IMR-90 (cell line): ENCODE data around the gene PIAS3. TPM values are rescaled to one million over a fixed set of nuclear protein-coding genes. Genes with fewer than 3 reads are reported as not detected.

Experiments used
- ATAC-seq: fragments of 200-7000 bp; cut with Tn5 transposase; 2 replicates; pipeline ENCODE4 v1.9.1; 2020; ENCODE audit warnings: low read depth, mild to moderate bottlenecking, moderate library complexity
- BruUV-seq: library from RNA; stranded (reverse); fragments of 400-500 nt; replicated peaks from 2 replicates; lab custom pipeline; 2021; lab: Mats Ljungman, UMichigan
- CTCF ChIA-PET: fragments of 300-600 bp; formaldehyde crosslinking; extraction: SDS; loops from one replicate; lab custom pipeline; 2021; ENCODE audit warnings: antibody characterized with exemption; lab: Yijun Ruan, JAX
- POLR2A ChIA-PET: fragments of 300-600 bp; sonication (Branson Sonifier 250); formaldehyde crosslinking; loops from one replicate; lab custom pipeline; 2022; ENCODE audit warnings: antibody characterized with exemption; ENCODE audit not compliant: unreplicated experiment; lab: Charles Lee
- DNase-seq: peaks from one replicate; pipeline ENCODE4 v3.0.0; 2013
- H2AFZ ChIP-seq: replicated peaks from 2 replicates; pipeline ENCODE3; 2013; ENCODE audit warnings: low read length, mild to moderate bottlenecking; ENCODE audit not compliant: poor library complexity
- H2AK5ac ChIP-seq: 2 replicates; pipeline ENCODE4 v1.6.1; 2013; ENCODE audit warnings: low read depth, low read length, inconsistent platforms
- H2AK9ac ChIP-seq: replicated peaks from 2 replicates; pipeline ENCODE3; 2013; ENCODE audit warnings: mild to moderate bottlenecking, low read depth, low read length, moderate library complexity; ENCODE audit not compliant: poor library complexity
- H2BK120ac ChIP-seq: 2 replicates; pipeline ENCODE4 v1.6.1; 2013; ENCODE audit warnings: low read depth, low read length, inconsistent platforms
- H2BK15ac ChIP-seq: 3 replicates; pipeline ENCODE4 v1.6.1; 2013; ENCODE audit warnings: low read depth, low read length, inconsistent platforms
- H2BK20ac ChIP-seq: 2 replicates; pipeline ENCODE4 v1.6.1; 2013; ENCODE audit warnings: low read depth, mild to moderate bottlenecking, inconsistent platforms, low read length, moderate library complexity
- H2BK5ac ChIP-seq: 2 replicates; pipeline ENCODE4 v1.6.1; 2013; ENCODE audit warnings: mild to moderate bottlenecking, low read depth, low read length, inconsistent platforms; ENCODE audit not compliant: poor library complexity, severe bottlenecking
- H3K14ac ChIP-seq: replicated peaks from 2 replicates; pipeline ENCODE4 v1.6.1; 2013; ENCODE audit warnings: low read depth, low read length, inconsistent platforms
- H3K18ac ChIP-seq: 2 replicates; pipeline ENCODE4 v1.6.1; 2013; ENCODE audit warnings: low read depth, low read length, control low read depth
- H3K23ac ChIP-seq: 2 replicates; pipeline ENCODE4 v1.6.1; 2013; ENCODE audit warnings: low read depth, low read length, inconsistent platforms
- H3K27ac ChIP-seq: 2 replicates; pipeline ENCODE4 v1.5.1; 2013; ENCODE audit warnings: mild to moderate bottlenecking, control low read depth, low read length; ENCODE audit not compliant: insufficient read depth
- H3K27me3 ChIP-seq: 2 replicates; pipeline ENCODE4 v1.6.1; 2013; ENCODE audit warnings: low read length; ENCODE audit not compliant: control insufficient read depth, insufficient read depth
- H3K36me3 ChIP-seq: 2 replicates; pipeline ENCODE4 v1.6.1; 2013; ENCODE audit warnings: low read length, mixed read lengths; ENCODE audit not compliant: control insufficient read depth, insufficient read depth
- H3K4ac ChIP-seq: 2 replicates; pipeline ENCODE4 v1.6.1; 2013; ENCODE audit warnings: low read depth, low read length, inconsistent platforms
- H3K4me1 ChIP-seq: 2 replicates; pipeline ENCODE4 v1.6.1; 2013; ENCODE audit warnings: low read length, mixed read lengths; ENCODE audit not compliant: control insufficient read depth, insufficient read depth
- H3K4me2 ChIP-seq: 2 replicates; pipeline ENCODE4 v1.6.1; 2013; ENCODE audit warnings: low read depth, mild to moderate bottlenecking, control low read depth, low read length, moderate library complexity
- H3K4me3 ChIP-seq: 2 replicates; pipeline ENCODE4 v1.5.1; 2013; ENCODE audit warnings: low read depth, mild to moderate bottlenecking, control low read depth, low read length, moderate library complexity; ENCODE audit not compliant: insufficient read depth
- H3K56ac ChIP-seq: 2 replicates; pipeline ENCODE4 v1.6.1; 2013; ENCODE audit warnings: low read length, inconsistent platforms; ENCODE audit not compliant: insufficient read depth; ENCODE audit errors: extremely low read depth
- H3K79me1 ChIP-seq, 2 experiments: 2 replicates each; pipeline ENCODE4 v1.6.1; 2013; ENCODE audit warnings: low read length in 2 of 2, inconsistent platforms in 1 of 2, low read depth in 1 of 2
- H3K9ac ChIP-seq: 2 replicates; pipeline ENCODE4 v1.6.1; 2013; ENCODE audit warnings: low read depth, low read length, control low read depth
- H3K9me1 ChIP-seq: 2 replicates; pipeline ENCODE4 v1.6.1; 2013; ENCODE audit warnings: low read length, inconsistent platforms; ENCODE audit not compliant: insufficient read depth
- H3K9me3 ChIP-seq: 2 replicates; pipeline ENCODE4 v1.6.1; 2013; ENCODE audit warnings: low read length; ENCODE audit not compliant: control insufficient read depth, insufficient read depth
- H4K20me1 ChIP-seq: 2 replicates; pipeline ENCODE4 v1.6.1; 2013; ENCODE audit warnings: low read length, inconsistent platforms; ENCODE audit not compliant: insufficient read depth
- H4K5ac ChIP-seq: 2 replicates; pipeline ENCODE4 v1.6.1; 2013; ENCODE audit warnings: mild to moderate bottlenecking, low read depth, low read length, control low read depth
- H4K8ac ChIP-seq, 2 experiments: 2 replicates each; pipeline ENCODE4 v1.6.1; 2013; ENCODE audit warnings: low read depth in 2 of 2, low read length in 2 of 2, control low read depth in 1 of 2, inconsistent platforms in 1 of 2
- H4K91ac ChIP-seq: 2 replicates; pipeline ENCODE4 v1.6.1; 2013; ENCODE audit warnings: low read depth, low read length, inconsistent platforms; ENCODE audit not compliant: insufficient read depth
- BHLHE40 ChIP-seq: fragments of 150-350 bp; IDR thresholded peaks from 2 replicates; pipeline ENCODE4 v1.6.1; 2016; ENCODE audit warnings: mild to moderate bottlenecking, low read depth, low read length
- CEBPB ChIP-seq: IDR thresholded peaks from 2 replicates; pipeline ENCODE4 v1.6.1; 2012; ENCODE audit warnings: low read depth, low read length, improper control_type of control experiment
- CHD1 ChIP-seq: IDR thresholded peaks from 2 replicates; pipeline ENCODE4 v1.6.1; 2012; ENCODE audit warnings: low read depth, low read length, improper control_type of control experiment
- CTCF ChIP-seq: conservative IDR thresholded peaks from 2 replicates; pipeline ENCODE4 v1.5.1; 2012; ENCODE audit warnings: mild to moderate bottlenecking, low read depth, low read length, improper control_type of control experiment
- FOS ChIP-seq: fragments of 150-350 bp; IDR thresholded peaks from 2 replicates; pipeline ENCODE4 v1.6.1; 2016; ENCODE audit warnings: low read depth, low read length
- MAFK ChIP-seq: IDR thresholded peaks from 2 replicates; pipeline ENCODE4 v1.6.1; 2012; ENCODE audit warnings: low read depth, low read length, improper control_type of control experiment
- MAZ ChIP-seq: IDR thresholded peaks from 2 replicates; pipeline ENCODE4 v1.6.1; 2012; ENCODE audit warnings: low read depth, mild to moderate bottlenecking, low read length, improper control_type of control experiment, moderate library complexity, borderline replicate concordance
- MXI1 ChIP-seq: IDR thresholded peaks from 2 replicates; pipeline ENCODE4 v1.6.1; 2012; ENCODE audit warnings: low read depth, mild to moderate bottlenecking, low read length, moderate library complexity, borderline replicate concordance
- NFE2L2 ChIP-seq: fragments of 150-350 bp; IDR thresholded peaks from 2 replicates; pipeline ENCODE4 v1.6.1; 2016; ENCODE audit warnings: low read depth, mild to moderate bottlenecking, low read length
- POLR2A ChIP-seq: IDR thresholded peaks from 2 replicates; pipeline ENCODE4 v1.6.1; 2012; ENCODE audit warnings: mild to moderate bottlenecking, low read depth, low read length
- SMC3 ChIP-seq: fragments of 150-350 bp; IDR thresholded peaks from 2 replicates; pipeline ENCODE4 v1.6.1; 2016; ENCODE audit warnings: low read depth, mild to moderate bottlenecking, antibody characterized with exemption, low read length, moderate library complexity
- WGBS, 2 experiments: methylation state at CpG; one replicate each; pipeline versions ENCODE4 v1.1.5 to v1.1.7; 2013; ENCODE audit warnings: missing lambda C conversion rate in 2 of 2; ENCODE audit not compliant: insufficient read length in 1 of 2; ENCODE audit errors: extremely low coverage in 2 of 2; 5-methylcytosine and 5-hydroxymethylcytosine counted together
- dilution Hi-C: fragments of 300-500 bp; cut with HindIII; formaldehyde crosslinking; loops from one replicate; pipeline ENCODE4 v1.14.3; 2018; ENCODE audit warnings: low sequenced_read_pairs; ENCODE audit not compliant: unreplicated experiment
- in situ Hi-C: fragments of 300-500 bp; cut with MboI; formaldehyde crosslinking; loops from 3 replicates; pipeline ENCODE4 v1.14.3; 2019; ENCODE audit warnings: low sequenced_read_pairs, inconsistent platforms, mixed read lengths
- intact Hi-C: fragments of 100-400 bp; cut with micrococcal nuclease; formaldehyde crosslinking; loops from 2 replicates; pipeline ENCODE4 v1.10.0; 2022
- polyA plus RNA-seq, 3 experiments: library from polyadenylated mRNA; depleted of rRNA; stranded (reverse); fragments of >200 nt; gene quantifications; 2 replicates each; pipeline ENCODE4 v1.2.3, GENCODE V29; 2012; ENCODE audit warnings: low replicate concordance in 1 of 3
- total RNA-seq: library from RNA; depleted of rRNA; stranded (reverse); fragments of >200 nt; gene quantifications from 2 replicates; pipeline ENCODE4 v1.2.3, GENCODE V29; 2012
- TF ChIP-seq, protein P1 (sequence below): fragments of 150-350 bp; IDR thresholded peaks from 2 replicates; pipeline ENCODE4 v1.6.1; 2016; ENCODE audit warnings: low read depth, mild to moderate bottlenecking, low read length, moderate library complexity, borderline replicate concordance
- TF ChIP-seq, protein P2 (sequence below): fragments of 150-350 bp; IDR thresholded peaks from 2 replicates; pipeline ENCODE4 v1.6.1; 2017; ENCODE audit warnings: mild to moderate bottlenecking, antibody characterized with exemption, low read length, low read depth

Gene PIAS3
- total and polyA plus RNA-seq, 2 of the 4 experiments (the other 2 are of a cell fraction), result 11.1 to 53.7 TPM

- Histone ChIP-seq H3K9me3 (no peaks in the 10 kb centered on the region), H3K9me1 (peaks cover 6% of the 10 kb centered on the region; the same call in 1 of the 2 replicates), H3K4me3 (no peak overlapping the region), H3K27ac (no peak overlapping the region), H2BK20ac (no peak overlapping the region), H2AFZ (no peak overlapping the region), H3K36me3 (no peaks in the 10 kb centered on the region), H4K20me1 (peaks cover 58% of the 10 kb centered on the region), H2AK9ac (no peak overlapping the region), H3K4me1 (peaks cover 7% of the 10 kb centered on the region), H3K27me3 (no peaks in the 10 kb centered on the region), H4K91ac (no peak overlapping the region), H2BK120ac (no peak overlapping the region), H4K5ac (no peak overlapping the region), H3K23ac (no peak overlapping the region), H3K4me2 (no peak overlapping the region), H3K9ac (no peak overlapping the region), H3K56ac (no peak overlapping the region), H2BK5ac (no peak overlapping the region), H3K79me1 (peaks cover 11 to 47% of the 10 kb centered on the region in 2 experiments), H4K8ac (no peak overlapping the region), H2AK5ac (no peak overlapping the region), H2BK15ac (no peak overlapping the region), H3K14ac (no peak overlapping the region), H3K4ac (no peak overlapping the region), H3K18ac (no peak overlapping the region)
- ChIA-PET CTCF (no interaction called here), POLR2A (no interaction called here)
- DNase-seq (no peak), ATAC-seq (no peak)
- TF ChIP-seq MAFK (no peak), POLR2A (no peak), NFE2L2 (no peak), CHD1 (no peak), CEBPB (no peak), FOS (no peak), SMC3 (no peak), BHLHE40 (no peak), MXI1 (no peak), MAZ (no peak), CTCF (no peak)
- TF ChIP-seq, protein P1, sequence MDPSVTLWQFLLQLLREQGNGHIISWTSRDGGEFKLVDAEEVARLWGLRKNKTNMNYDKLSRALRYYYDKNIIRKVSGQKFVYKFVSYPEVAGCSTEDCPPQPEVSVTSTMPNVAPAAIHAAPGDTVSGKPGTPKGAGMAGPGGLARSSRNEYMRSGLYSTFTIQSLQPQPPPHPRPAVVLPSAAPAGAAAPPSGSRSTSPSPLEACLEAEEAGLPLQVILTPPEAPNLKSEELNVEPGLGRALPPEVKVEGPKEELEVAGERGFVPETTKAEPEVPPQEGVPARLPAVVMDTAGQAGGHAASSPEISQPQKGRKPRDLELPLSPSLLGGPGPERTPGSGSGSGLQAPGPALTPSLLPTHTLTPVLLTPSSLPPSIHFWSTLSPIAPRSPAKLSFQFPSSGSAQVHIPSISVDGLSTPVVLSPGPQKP, result no peak
- TF ChIP-seq, protein P2, sequence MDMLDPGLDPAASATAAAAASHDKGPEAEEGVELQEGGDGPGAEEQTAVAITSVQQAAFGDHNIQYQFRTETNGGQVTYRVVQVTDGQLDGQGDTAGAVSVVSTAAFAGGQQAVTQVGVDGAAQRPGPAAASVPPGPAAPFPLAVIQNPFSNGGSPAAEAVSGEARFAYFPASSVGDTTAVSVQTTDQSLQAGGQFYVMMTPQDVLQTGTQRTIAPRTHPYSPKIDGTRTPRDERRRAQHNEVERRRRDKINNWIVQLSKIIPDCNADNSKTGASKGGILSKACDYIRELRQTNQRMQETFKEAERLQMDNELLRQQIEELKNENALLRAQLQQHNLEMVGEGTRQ, result no peak
- dilution Hi-C loops (no loop called here), in situ Hi-C loops (no loop called here), intact Hi-C loops (no loop called here)
- BruUV-seq, result no TSS peak
- no CpG with 5 or more reads among the region's 4 CpGs for WGBS, 2 experiments
These were observed 52.5 kb downstream of the PIAS3 start for GRCh38 chr1:145806408-145806807.
